Gastrocnemius medialis (tissue), 4 donors: Measurements from ENCODE around the gene TNS3.

ENCODE experiments used
- POLR2A ChIP-seq, 2 donors: fragments of 450-650 bp; IDR thresholded peaks; one replicate each; pipeline ENCODE4 v1.6.1; 2017; ENCODE audit warnings: antibody characterized with exemption in 2 of 2, mild to moderate bottlenecking in 2 of 2, moderate library complexity in 2 of 2
- TF ChIP-seq, protein P1 (sequence below), 5 experiments: fragments of 450-650 bp in 3 of 5; fragments of 200-600 bp in 2 of 5; sonication (generic) in 2 of 5; IDR thresholded peaks in 4 of 5; conservative IDR thresholded peaks in 1 of 5; 1 replicate in 4 of 5; 2 replicates in 1 of 5; pipeline ENCODE4 v1.5.1; 2016 to 2019; ENCODE audit warnings: antibody characterized with exemption in 5 of 5, mild to moderate bottlenecking in 3 of 5, moderate library complexity in 3 of 5

DNA sequence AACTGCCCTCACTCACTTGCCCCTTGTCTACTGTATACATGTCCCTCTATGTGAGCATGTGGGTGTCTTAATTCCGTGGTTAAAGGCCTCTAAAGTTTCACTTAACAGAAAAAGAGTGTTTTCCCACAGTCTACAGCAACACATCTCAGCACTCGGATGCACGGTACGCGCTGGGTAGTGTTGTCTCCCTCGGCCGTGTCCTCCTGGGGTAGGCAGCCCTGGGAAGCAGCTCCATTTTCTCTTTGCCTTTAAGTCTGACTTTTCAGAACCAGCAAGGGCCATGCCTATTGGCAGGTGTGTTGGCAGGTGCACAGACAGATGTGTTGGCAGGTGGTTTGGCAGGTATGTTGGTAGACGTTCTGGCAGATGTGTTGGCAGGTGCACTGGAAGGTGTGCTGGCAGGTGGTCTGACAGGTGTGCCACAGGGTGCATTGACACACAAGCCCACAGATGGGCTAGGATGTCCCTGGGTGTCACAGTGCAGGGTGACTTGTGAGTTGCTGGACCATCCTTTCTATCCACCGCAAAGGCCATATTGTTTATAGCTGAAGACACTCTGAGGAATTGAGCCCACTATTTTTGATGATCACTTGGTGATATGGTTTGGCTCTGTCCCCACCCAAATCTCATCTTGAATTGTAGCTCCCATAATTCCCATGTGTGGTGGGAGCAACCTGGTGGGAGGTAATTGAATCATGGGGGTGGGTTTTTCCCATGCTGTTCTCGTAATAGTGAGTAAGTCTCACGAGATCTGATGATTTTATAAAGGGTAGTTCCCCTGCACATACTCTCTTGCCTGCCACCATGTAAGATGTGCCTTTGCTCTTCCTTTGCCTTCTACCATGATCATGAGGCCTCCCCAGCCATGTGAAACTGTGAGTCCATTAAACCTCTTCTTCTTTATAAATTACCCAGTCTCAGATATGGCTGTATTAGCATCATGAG is 296.9 kb downstream of the TNS3 start:
- TF ChIP-seq, protein P1, sequence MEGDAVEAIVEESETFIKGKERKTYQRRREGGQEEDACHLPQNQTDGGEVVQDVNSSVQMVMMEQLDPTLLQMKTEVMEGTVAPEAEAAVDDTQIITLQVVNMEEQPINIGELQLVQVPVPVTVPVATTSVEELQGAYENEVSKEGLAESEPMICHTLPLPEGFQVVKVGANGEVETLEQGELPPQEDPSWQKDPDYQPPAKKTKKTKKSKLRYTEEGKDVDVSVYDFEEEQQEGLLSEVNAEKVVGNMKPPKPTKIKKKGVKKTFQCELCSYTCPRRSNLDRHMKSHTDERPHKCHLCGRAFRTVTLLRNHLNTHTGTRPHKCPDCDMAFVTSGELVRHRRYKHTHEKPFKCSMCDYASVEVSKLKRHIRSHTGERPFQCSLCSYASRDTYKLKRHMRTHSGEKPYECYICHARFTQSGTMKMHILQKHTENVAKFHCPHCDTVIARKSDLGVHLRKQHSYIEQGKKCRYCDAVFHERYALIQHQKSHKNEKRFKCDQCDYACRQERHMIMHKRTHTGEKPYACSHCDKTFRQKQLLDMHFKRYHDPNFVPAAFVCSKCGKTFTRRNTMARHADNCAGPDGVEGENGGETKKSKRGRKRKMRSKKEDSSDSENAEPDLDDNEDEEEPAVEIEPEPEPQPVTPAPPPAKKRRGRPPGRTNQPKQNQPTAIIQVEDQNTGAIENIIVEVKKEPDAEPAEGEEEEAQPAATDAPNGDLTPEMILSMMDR (IDR thresholded peaks at IDR 0.05 in 4 of 5, conservative IDR thresholded peaks at IDR 0.05 in 1 of 5), result no peak
- TF ChIP-seq POLR2A (IDR thresholded peaks at IDR 0.05), result no peak
